GM12878 (cell line): Measurements from ENCODE around the gene MID2. TPM values are rescaled to one million over a fixed set of nuclear protein-coding genes. Genes with fewer than 3 reads are reported as not detected.

Experiments used
- ATAC-seq: fragments of 200-7000 bp; cut with Tn5 transposase; 3 replicates; pipeline ENCODE4 v1.9.1; 2020; ENCODE audit warnings: mild to moderate bottlenecking, moderate library complexity
- BruUV-seq: library from RNA; stranded (reverse); fragments of 400-500 nt; replicated peaks from 2 replicates; lab custom pipeline; 2021; lab: Mats Ljungman, UMichigan
- CTCF ChIA-PET: fragments of 300-600 bp; sonication (Branson Sonifier 250); formaldehyde crosslinking; extraction: SDS; loops from one replicate; lab custom pipeline; 2021; ENCODE audit warnings: inconsistent platforms; lab: Yijun Ruan, JAX
- POLR2A ChIA-PET: fragments of 350-600 bp; formaldehyde crosslinking; extraction: SDS; loops from one replicate; lab custom pipeline; 2021; ENCODE audit warnings: inconsistent platforms; lab: Charles Lee
- RAD21 ChIA-PET: fragments of 300-600 bp; sonication (Branson Sonifier 250); formaldehyde crosslinking; loops from one replicate; lab custom pipeline; 2023; ENCODE audit warnings: antibody characterized with exemption; ENCODE audit not compliant: unreplicated experiment; lab: Charles Lee
- SMC1A ChIA-PET: fragments of 300-600 bp; sonication (Branson Sonifier 250); formaldehyde crosslinking; loops from one replicate; lab custom pipeline; 2023; ENCODE audit not compliant: unreplicated experiment, uncharacterized antibody; lab: Charles Lee
- DNase-seq: peaks from one replicate; pipeline ENCODE4 v3.0.0-alpha.2; 2011; ENCODE audit warnings: low read depth, low spot score
- FAIRE-seq: peaks from 3 replicates; lab custom pipeline; 2011; peaks lifted over from hg19 to GRCh38; lab: Jason Lieb, UNC
- H2AFZ ChIP-seq: 2 replicates; pipeline ENCODE4 v1.6.0; 2011; ENCODE audit warnings: low read depth, low read length, control low read depth; ENCODE audit not compliant: control insufficient read depth
- H3K27ac ChIP-seq: 2 replicates; pipeline ENCODE4 v1.5.1; 2011; ENCODE audit warnings: control low read depth; ENCODE audit not compliant: control insufficient read depth, insufficient read depth
- H3K27me3 ChIP-seq, 2 experiments: replicated peaks in 1 of 2; 2 replicates each; pipeline versions ENCODE4 v1.6.0 to v1.6.1; 2011; ENCODE audit warnings: low read length in 1 of 2; ENCODE audit not compliant: control insufficient read depth in 2 of 2, insufficient read depth in 2 of 2
- H3K36me3 ChIP-seq, 2 experiments: 2 replicates each; pipeline ENCODE4 v1.5.1; 2011; ENCODE audit warnings: low read length in 1 of 2; ENCODE audit not compliant: control insufficient read depth in 2 of 2, insufficient read depth in 2 of 2
- H3K4me1 ChIP-seq: 2 replicates; pipeline ENCODE4 v1.6.1; 2011; ENCODE audit warnings: mild to moderate bottlenecking, low read length, moderate library complexity, mixed read lengths; ENCODE audit not compliant: control insufficient read depth, insufficient read depth
- H3K4me2 ChIP-seq: 2 replicates; pipeline ENCODE4 v1.6.0; 2011; ENCODE audit warnings: control low read depth; ENCODE audit not compliant: control insufficient read depth, insufficient read depth
- H3K4me3 ChIP-seq: fragments of 200-600 bp; sonication (generic); 2 replicates; pipeline ENCODE4 v1.5.1; 2016
- H3K79me2 ChIP-seq: 2 replicates; pipeline ENCODE4 v1.6.0; 2011; ENCODE audit warnings: low read length; ENCODE audit not compliant: control insufficient read depth, insufficient read depth
- H3K9ac ChIP-seq: 2 replicates; pipeline ENCODE4 v1.8.0; 2011; ENCODE audit warnings: low read length, control low read depth, mixed read lengths; ENCODE audit not compliant: control insufficient read depth, insufficient read depth
- H3K9me3 ChIP-seq: replicated peaks from 3 replicates; pipeline ENCODE4 v1.5.1; 2011; ENCODE audit warnings: mild to moderate bottlenecking, low read length; ENCODE audit not compliant: control insufficient read depth, insufficient read depth
- H4K20me1 ChIP-seq: 2 replicates; pipeline ENCODE4 v1.6.0; 2011; ENCODE audit not compliant: control insufficient read depth, insufficient read depth
- CUX1 ChIP-seq: IDR thresholded peaks from 2 replicates; pipeline ENCODE4 v1.6.1; 2012; ENCODE audit warnings: improper control_type of control experiment, low read depth, low read length; ENCODE audit not compliant: insufficient replicate concordance
- MEF2A ChIP-seq: IDR thresholded peaks from 2 replicates; pipeline ENCODE4 v1.6.1; 2011; ENCODE audit warnings: low read depth, mild to moderate bottlenecking, low read length, moderate library complexity; ENCODE audit not compliant: insufficient read depth
- NR2C1 ChIP-seq: fragments of 450-650 bp; IDR thresholded peaks from 2 replicates; pipeline ENCODE4 v1.6.1; 2017; ENCODE audit warnings: antibody characterized with exemption, mild to moderate bottlenecking, moderate library complexity
- TCF3 ChIP-seq: IDR thresholded peaks from 2 replicates; pipeline ENCODE4 v1.6.1; 2012; ENCODE audit warnings: low read depth, mild to moderate bottlenecking, low read length, borderline replicate concordance; ENCODE audit not compliant: insufficient read depth
- USF1 ChIP-seq: IDR thresholded peaks from 2 replicates; pipeline ENCODE4 v1.6.1; 2011; ENCODE audit warnings: borderline replicate concordance, low read depth, mild to moderate bottlenecking, moderate library complexity, mixed read lengths, low read length; ENCODE audit not compliant: insufficient read depth; ENCODE audit errors: extremely low read length
- ZNF384 ChIP-seq: IDR thresholded peaks from 2 replicates; pipeline ENCODE4 v1.6.1; 2012; ENCODE audit warnings: low read depth, mild to moderate bottlenecking, low read length, improper control_type of control experiment, borderline replicate concordance
- WGBS: methylation state at CpG from one replicate; pipeline ENCODE4 v1.1.6; 2016; ENCODE audit warnings: low lambda C conversion rate; ENCODE audit not compliant: insufficient replicate concordance, insufficient coverage; ENCODE audit errors: missing lambda C conversion rate; 5-methylcytosine and 5-hydroxymethylcytosine counted together
- in situ Hi-C: fragments of 300-500 bp; cut with MboI; formaldehyde crosslinking; loops from 9 replicates; pipeline ENCODE4 v1.14.3; 2018; ENCODE audit warnings: mixed read lengths
- intact Hi-C: fragments of 100-400 bp; cut with micrococcal nuclease; formaldehyde crosslinking; loops from one replicate; pipeline ENCODE4 v1.14.2; 2022; ENCODE audit not compliant: unreplicated experiment
- polyA plus RNA-seq, 11 experiments: library from polyadenylated mRNA; depleted of rRNA in 4 of 11; unstranded in 6 of 11; stranded (reverse) in 5 of 11; fragments of >200 nt; fragmentation: Nextera tagmentation in 4 of 11; fragmentation: Illumina TruSeq in 1 of 11; extraction: Ambion mirVana in 4 of 11; extraction: Trizol in 1 of 11; gene quantifications; 1 replicate in 1 of 11; 2 replicates in 10 of 11; pipeline versions ENCODE4 v1.2.1 to v1.2.3, GENCODE V29; 2011 to 2016; ENCODE audit warnings: inconsistent platforms in 2 of 11, missing spikeins in 2 of 11, low read depth in 1 of 11
- total RNA-seq, 4 experiments: library from RNA; depleted of rRNA in 3 of 4; stranded (reverse); fragments of >200 nt in 3 of 4; fragmentation: Illumina TruSeq in 1 of 4; extraction: Trizol in 1 of 4; gene quantifications; 2 replicates each; pipeline versions ENCODE4 v1.2.1 to v1.2.3, GENCODE V29; 2013 to 2021

MID2 gene
- total and polyA plus RNA-seq, 10 of the 15 experiments (the other 5 are each of a cell fraction or from before 2014, with no cell fraction given), result 0.04 to 0.21 TPM; not detected in 8

GRCh38 chrX:107924136-107924746, 98.6 kb downstream of the MID2 start:
- RAD21 ChIA-PET, result no interaction called here
- POLR2A ChIA-PET, result no interaction called here
- TF ChIP-seq CUX1, result no peak
- no peak for TF ChIP-seq NR2C1
- TF ChIP-seq MEF2A, result no peak
- no peak for TF ChIP-seq USF1
- no peak for TF ChIP-seq ZNF384
- TF ChIP-seq TCF3, result no peak
- DNase-seq (no peak), ATAC-seq (no peak), FAIRE-seq (no peak)
- H3K27me3 ChIP-seq, result no peaks in the 10 kb centered on the region
- intact Hi-C loops (no loop called here), in situ Hi-C loops (no loop called here)
- H3K4me1 ChIP-seq, result no peaks in the 10 kb centered on the region
- CTCF ChIA-PET, result no interaction called here
- H3K9me3 ChIP-seq, result no peaks in the 10 kb centered on the region
- no TSS peak for BruUV-seq
- SMC1A ChIA-PET, result no interaction called here
- no peaks in the 10 kb centered on the region for H4K20me1 ChIP-seq
- no peaks in the 10 kb centered on the region for H3K36me3 ChIP-seq
- H3K4me3 ChIP-seq, result no peak overlapping the region
- no peak overlapping the region for H3K9ac ChIP-seq
- H3K79me2 ChIP-seq, result no peaks in the 10 kb centered on the region
- no peak overlapping the region for H3K4me2 ChIP-seq
- WGBS, result 75% methylated on average over 7 of the region's 7 CpGs
- H3K27ac ChIP-seq, result no peak overlapping the region
- no peak overlapping the region for H2AFZ ChIP-seq
